ENCODE data around the gene ADD1.
"Not testable (repeated sequence)": the region's sequence is repeated elsewhere in the genome, so short reads cannot be mapped to it uniquely, and the experiment has no call there.

ADD1 gene

DNA sequence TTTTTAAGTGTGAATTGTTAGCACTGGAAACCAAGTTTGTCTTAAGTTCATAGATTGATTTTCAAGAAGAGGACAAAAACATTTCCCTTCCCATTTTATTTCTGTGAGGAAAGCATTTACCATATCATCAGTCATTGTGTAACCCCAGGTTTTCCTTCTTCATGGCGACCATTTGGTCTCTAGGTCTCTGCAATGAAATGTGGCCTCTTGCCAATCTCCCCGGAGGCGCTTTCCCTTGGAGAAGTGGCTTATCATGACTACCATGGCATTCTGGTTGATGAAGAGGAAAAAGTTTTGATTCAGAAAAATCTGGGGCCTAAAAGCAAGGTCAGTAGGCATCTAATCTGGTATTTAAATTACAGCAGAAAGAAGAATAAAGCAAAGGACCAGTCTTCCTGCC is 54.4 kb downstream of the ADD1 start:
- no peak for DNase-seq

DNA sequence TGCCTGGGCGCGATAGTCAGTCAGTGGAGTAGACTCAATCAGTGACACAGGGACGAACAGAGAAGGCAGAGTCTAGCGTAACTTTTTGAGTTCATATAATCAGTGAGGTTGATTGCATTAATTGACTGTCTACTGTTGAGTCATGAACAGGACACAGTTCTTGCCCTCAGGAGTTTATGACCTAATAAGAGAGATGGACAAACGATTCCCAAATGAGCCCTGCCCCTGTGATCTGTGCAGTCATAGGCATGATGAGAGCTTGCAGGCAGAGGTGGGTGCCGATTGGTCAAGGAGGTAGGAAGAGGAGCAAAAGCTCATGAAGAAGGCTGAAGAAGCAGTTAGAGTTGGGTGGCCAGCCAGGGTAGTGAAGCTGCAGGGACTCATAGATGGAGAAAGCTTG is 57.1 kb downstream of the ADD1 start:
- DNase-seq: no peak

DNA sequence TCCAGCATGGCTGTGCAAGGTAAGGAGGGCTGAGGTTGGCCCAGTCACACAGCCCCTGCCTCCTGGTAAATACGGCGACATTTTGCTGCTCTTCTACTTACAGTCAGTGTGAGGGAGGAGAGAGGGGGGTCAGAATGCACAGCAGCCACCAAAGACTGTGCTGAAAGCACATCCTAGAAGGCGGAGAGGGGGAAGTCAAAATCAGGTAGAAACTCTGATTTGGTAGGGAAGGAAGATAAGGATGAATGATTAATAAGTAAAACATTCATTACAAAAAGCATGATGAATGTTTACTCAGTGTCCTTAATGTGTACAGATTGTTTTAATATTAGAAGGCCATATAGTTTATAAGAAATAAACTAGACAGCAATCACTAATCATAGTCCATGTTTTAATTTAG is 57.5 kb downstream of the ADD1 start:
- DNase-seq: no peak

DNA sequence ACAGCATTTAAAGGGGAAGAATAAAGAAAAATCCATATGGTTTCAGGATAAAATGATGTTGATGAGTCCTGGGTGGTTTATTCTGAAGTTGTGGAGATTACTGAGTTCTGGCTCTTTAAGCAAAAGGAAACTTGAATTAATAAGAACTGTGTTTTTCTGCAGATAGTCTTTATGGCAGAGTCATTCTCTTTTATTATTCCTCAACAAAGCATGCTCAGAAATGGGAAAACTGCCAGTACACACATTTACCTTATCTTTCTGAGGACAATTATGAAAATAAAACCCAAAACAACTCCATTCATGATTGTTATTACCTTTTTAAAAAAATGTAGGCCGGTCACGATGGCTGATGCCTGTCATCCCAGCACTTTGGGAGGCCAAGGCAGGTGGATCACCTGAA is 58.5 kb downstream of the ADD1 start:
- DNase-seq: no peak

DNA sequence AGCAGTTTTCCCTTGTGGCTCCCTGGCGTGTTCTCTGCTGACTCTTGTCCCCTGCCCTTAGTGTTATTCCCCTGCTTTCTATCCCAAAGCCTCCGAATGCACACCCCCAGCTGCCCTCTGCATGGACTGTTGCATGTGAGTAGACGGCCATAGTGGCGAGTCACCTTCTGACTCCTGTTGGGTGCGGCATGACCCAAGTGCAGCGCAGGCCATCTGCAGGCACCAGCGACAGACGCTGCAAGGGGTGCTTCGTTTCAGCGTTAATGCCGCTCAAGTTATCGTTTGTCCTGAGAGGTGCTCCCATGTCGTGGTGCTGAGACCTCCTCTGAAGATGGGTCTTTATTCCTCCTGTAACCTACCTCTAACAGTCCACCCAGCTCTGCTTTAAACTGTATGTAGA is 61.9 kb downstream of the ADD1 start:
- no peak for DNase-seq

DNA sequence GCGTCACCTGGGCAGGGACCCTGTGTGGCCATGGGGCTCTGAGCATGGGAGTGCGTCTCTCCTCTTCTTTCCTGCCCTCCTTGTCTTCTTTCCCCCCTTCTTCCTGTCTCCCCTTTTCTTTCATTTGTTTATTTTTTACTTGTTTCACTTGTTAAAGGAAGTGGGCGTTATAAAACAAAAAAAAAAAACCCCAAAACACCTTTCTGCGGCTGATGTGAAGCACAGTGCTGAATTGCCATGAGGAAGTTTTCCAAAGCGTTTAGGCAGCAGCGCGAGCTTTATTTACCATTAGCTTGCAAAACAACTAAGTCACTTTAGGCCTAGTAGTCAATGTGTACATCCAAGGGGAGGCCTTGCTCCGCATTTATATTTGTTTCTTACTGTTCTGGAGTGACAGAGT is 62.6 kb downstream of the ADD1 start:
- no peak for DNase-seq

DNA sequence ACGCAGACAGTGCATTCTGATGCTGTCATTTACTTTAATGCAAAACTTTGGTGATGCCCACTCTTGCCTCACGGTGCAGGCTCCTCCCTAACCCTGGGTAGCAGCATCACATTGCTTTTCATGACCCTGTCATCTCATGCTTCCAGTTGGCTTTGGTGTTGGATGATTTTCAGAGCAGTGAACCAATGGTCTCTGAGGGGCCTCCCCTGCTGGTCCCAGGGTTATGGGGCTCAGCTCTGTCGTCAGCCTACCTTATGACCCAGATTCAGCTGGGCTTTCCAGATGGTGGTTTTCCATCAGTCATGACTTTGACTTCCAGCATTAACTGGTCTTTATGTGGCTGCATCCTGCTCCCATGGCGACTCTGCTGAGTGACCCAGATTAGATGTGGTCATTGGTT is 63.6 kb downstream of the ADD1 start:
- DNase-seq: no peak

DNA sequence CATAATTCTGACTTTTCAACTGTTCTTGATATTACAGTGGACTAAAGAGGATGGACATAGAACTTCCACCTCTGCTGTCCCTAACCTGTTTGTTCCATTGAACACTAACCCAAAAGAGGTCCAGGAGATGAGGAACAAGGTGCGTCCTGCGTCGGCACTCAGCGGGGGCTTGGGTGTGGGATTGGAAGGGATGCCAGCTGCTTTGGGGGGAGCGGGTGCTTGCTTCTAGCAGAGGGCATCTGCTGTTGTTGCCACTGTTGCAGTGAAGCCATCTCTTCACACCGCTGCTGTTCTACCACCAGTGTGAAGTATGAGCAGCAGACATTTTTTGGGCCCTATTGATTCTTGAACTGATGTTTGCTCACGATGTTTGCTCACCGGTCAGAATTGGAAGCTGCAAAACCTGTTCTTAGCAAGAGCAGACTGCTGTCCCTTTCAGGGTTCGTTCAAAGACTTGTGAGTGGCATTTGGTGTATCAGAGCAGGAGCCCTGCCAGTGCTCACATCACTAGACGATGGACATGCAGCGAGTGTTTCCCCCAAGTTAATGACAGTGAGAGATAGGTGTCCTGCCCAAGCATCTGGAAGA is 64.2 kb downstream of the ADD1 start:
- no peak for DNase-seq

DNA sequence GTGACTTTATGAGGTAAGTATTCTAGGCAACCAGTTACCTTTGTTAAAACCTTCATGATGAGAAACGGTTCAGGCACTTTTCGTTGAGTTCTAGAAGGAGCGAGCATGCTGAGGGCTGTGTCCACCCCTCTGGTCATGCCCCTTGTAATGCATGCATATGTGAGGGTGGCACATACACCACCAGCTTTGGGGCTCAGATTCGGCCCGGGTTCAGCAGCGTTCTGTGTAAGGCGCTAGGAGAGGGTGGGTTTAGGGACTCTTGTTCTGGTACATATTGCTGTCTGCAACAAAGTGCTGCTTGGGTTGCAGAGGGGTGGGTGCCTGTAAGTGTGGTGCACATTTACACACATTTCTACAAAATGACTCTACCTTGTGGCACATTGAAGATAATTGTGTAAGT is 65.0 kb downstream of the ADD1 start:
- no peak for DNase-seq

DNA sequence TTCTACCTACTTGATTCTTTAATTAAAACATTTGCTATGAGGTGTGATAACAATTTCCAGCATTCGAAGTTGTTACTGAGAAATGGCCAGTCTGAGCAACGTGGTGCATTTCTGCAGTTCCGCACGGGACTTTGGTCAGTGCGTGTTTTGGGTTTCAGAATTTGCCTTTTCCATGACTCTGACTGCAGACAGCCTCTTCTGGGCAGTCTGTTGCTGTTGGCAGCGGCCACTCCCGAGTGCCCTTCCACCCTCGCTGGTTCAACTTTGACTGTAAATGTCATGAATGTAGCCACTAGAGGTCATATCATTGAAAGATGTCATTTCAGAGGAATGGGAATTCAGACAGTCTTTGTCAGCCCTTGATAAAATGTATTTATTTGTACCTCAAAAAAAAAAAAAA is 65.9 kb downstream of the ADD1 start:
- DNase-seq: no peak

DNA sequence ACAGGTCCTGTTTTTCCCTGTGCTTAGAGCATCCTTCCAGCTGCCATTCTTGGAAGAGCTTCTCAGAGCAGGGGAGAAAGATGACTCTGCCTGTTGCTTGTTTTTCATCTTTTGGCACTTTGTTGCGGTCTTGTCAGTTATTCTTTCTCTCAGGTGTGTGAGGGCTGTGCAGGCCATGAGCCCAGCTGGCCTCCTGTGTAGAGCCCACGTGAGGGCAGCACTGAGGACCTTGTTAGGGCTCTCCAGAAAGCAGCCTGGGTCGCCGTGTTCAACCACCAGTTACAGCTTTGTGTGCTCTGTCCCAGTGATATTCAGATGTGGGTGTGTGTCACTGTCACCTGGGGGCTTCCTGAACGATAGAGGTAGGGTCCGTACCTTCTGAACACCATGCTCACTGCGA is 66.8 kb downstream of the ADD1 start:
- DNase-seq: no peak

DNA sequence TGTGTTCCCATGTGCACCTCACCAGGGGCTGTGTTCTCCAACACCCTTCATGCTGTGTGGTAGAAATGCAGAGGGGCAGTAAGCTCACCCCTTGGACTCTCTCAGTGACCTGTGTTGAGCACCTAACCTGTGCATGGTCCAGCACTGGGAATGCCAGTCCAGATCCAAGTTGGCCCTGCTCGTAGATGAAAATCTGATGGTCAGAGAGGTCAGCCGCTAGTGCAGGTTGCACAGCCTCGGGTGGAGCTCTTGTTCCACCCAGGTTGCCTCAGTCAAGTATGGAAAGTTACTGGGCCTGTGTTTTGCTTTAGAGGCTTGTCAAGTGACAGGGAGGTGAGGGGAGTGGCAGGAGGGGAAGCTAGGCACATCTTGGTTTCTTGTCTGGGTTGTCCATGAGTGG is 68.2 kb downstream of the ADD1 start:
- no peak for DNase-seq

DNA sequence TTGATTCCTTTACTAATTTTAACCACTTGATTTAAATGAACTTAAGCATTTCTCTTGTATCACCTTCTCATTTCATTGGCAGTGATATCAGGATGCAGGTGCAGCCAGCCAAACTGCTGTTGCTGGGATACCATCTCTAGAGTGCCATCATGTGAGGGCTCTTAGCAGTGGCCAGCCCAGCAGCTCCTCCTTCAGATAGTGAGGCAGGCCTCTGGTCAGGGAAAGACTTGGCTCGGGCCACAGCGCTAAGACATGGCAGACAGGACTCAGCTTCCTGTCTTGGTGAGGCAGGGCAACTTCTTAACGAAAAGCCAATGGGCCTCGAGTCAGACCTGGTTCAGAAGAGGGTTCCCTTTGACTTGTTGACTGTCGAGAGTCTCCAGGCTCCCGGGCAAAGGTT is 69.5 kb downstream of the ADD1 start:
- no peak for DNase-seq

DNA sequence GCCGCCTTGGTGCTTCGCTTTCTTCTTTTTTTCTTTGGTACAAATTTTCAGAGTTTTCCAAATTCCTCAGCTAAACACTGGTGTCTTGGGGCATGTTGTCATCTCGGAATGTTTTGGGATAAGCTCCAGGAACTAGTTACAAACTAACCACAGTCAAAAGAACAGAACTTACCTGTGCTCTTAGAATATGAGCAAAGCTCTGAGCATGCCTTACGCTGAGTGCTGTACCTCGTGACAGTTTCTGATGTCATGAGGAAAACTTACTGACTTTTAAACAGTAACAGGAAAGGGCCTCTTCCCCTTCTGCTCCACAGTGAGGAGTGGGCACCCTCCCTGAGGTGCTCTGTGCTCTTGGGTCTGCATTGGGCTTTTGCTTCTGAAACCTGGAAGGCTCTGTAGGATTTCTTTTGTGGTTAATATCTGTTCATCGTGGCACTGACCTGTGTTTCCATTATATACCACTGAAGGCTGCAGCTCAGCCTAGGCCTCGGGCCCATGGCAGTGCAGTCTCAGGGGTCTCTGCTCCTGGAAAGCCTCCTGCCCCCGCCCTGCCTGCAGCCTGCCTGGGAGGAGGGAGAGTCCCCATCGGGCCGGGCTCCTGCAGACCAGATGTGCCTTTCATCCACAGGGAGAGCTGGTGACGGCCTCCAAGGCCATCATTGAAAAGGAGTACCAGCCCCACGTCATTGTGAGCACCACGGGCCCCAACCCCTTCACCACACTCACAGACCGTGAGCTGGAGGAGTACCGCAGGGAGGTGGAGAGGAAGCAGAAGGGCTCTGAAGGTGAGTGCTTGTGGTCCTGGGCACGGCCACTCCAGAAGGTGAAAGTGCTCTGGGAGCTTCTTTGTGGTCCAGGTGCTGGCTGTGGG is 70.8 kb downstream of the ADD1 start:
- DNase-seq: no peak

DNA sequence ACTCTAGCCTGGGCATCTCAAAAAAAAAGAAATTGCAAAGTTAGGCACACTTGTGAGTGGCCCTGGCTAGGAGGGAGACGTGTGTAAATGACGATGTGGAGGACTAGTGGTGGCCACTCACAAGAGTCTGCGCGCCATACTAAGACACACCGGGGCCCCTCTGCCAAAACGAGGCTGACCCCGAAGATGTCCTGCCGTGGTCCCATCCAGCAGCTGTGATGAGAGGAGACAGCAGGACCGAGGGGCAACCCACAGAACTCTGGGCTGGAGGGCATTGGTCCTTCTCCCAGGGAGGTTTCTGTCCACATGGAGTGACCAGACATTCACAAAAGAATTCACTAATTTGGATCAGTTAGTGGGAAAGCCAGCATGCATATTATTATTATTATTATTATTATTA is 72.1 kb downstream of the ADD1 start:
- no peak for DNase-seq

DNA sequence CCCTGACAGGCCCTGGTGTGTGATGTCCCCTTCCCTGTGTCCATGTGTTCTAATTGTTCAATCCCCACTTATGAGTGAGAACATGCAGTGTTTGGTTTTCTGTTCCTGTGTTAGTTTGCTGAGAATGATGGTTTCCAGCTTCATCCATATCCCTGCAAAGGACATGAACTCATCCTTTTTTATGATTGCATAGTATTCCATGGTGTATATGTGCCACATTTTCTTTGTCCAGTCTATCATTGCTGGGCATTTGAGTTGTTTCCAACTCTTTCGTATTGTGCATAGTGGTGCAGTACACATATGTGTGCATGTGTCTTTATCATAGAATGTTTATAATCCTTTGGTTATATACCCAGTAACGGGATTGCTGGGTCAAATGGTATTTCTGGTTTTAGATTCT is 73.1 kb downstream of the ADD1 start:
- not testable (repeated sequence) for DNase-seq

DNA sequence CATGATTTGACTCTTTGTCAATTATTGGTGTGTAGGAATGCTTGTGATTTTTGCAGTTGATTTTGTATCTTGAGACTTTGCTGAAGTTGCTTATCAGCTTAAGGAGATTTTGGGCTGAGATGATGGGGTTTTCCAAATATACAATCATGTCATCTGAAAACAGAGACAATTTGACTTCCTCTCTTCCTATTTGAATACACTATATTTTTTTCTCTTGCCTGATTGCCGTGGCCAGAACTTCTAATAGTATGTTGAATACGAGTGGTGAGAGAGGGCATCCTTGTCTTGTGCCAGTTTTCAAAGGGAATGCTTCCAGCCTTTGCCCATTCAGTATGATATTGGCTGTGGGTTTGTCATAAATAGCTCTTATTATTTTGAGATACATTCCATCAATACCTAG is 74.7 kb downstream of the ADD1 start:
- not testable (repeated sequence) for DNase-seq

DNA sequence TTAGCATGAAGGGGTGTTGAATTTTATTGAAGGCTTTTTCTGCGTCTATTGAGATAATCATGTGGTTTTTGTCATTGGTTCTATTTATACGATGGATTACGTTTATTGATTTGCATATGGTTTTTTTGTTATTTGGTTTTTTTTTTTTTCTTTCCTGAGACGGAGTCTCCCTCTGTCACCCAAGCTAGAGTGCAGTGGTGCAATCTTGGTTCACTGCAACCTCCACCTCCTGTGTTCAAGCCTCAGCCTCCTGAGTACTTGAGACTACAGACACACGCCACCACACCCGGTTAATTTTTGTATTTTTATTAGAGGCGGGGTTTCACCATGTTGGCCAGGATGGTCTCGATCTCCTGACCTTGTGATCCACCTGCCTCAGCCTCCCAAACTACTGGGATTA is 75.1 kb downstream of the ADD1 start:
- DNase-seq: not testable (repeated sequence)

DNA sequence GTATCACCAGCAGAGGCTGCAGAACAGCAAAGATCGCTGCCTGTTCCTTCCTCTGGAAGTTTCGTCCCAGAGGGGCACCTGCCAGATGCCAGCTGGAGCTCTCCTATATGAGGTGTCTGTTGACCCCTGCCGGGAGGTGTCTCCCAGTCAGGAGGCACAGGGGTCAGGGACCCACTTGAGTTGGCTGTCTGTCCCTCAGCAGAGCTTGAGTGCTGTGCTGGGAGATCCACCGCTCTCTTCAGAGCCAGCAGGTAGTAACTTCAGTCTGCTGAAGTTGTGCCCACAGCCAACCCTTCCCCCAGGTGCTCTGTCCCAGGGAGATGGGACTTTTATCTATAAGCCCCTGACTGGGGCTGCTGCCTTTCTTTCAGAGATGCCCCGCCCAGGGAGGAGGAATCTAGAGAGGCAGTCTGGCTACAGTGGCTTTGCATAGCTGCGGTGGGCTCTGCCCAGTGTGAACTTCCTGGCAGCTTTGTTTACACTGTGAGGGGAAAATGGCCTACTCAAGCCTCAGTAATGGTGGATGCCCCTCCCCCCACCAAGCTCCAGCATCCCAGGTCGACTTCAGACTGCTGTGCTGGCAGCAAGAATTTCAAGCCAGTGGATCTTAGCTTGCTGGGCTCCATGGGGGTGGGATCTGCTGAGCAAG is 78.9 kb downstream of the ADD1 start:
- DNase-seq: not testable (repeated sequence)

DNA sequence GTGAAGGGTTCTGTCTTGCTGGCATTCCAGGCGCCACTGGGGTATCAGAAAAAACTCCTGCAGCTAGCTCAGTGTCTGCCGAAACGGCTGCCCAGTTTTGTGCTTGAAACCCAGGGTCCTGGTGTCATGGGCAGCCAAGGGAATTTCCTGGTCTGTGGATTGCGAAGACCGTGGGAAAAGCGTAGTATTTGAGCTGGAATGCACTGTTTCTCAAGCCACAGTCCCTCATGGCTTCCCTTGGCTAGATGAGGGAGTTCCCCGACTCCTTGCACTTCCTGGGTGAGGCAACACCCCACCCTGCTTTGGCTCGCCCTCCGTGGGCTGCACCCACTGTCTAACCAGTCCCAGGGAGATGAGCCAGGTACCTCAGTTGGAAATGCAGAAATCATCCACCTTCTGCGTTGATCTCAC is 79.5 kb downstream of the ADD1 start:
- DNase-seq: no peak

DNA sequence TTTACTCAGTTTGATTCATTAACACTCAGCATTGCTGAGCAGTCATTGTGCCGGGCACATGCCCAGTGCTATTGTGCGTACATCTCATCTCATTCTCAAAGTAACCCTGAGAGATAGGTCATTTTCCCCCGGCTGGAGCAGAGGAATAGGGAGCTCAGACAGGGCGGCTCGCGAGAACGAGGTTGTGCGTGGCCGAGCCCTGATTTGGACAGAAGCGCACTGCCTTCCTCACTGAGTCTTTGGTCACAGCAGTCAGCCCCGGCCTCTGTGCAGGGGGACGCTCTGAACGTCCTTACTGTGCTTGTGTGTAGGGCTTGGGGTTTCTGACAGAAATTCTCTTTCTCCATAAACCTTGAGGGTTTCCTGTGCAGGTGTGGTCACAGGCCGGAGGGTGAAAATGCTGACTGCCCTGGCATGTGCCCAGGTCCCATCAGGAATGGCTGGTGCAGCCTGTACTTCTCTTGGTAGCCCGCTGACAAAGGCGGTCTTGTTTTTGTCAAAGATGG is 80.1 kb downstream of the ADD1 start:
- no peak for DNase-seq

DNA sequence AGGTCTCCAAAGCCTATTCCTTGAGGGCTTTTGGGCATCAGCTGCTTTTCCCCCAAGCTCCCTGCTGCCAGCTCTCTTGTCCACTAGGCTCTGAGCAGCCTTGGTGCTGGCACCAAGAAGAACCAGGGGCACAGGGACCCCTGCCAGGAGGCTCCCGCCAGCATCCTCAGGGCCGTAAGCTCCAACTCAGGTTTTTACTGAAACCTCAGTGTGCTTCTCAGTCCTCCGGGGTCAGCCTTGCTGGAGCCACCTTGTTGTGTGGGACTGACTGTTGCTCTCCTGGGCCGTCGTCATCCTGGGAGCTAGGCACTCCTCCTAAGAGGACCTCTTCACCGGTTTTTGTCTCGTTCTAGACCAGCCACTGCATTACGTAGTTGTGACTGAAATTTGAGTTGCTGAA is 80.6 kb downstream of the ADD1 start:
- DNase-seq: no peak

DNA sequence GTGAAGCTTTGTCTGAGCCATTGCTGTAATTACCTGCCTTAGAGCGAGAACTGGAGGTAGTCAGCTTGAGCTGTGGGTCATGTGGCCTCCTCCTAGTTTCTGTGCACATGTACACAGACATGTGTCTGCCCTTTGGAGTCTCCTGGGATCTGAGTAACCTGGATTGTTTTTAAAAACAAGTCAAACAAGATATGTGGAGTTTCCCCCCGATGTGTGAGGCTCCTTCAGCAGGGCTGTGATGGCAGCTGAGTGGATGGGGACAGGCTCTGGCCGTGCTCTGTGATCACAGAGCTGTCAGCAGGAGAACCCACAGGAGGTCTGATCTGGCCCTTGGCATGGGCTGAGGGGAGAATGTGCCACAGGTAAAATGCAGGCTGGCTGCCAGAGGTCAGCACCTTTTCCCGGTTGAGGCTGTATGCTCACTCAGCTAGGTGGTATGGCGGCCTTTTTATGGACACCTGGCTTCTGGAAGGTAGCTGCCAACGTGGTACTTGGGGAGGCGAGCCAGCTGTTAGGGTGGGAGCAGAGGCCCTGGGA is 81.2 kb downstream of the ADD1 start:
- DNase-seq: no peak

DNA sequence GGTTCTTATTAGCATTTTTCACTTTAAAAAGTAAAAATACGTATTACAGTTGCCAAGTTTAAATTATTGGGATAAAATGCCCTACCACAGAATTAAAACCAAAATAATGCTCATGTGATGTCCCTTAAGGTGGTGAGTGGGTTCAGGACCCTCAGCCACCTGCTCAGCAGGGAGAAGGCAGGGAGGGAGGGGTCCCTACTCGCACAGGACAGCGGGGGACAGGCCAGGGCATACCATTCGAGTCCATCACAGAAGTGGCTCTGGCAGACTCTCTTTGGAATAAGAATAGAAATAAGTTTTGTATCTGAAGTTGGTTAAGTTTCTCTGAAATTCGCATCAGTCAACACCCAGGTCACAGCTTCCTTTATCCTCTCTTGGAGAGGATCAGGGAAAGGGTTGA is 81.9 kb downstream of the ADD1 start:
- DNase-seq: no peak
